GM19351 (cell line): ENCODE data around the gene PIK3R3.
"Not testable (repeated sequence)": the region's sequence is repeated elsewhere in the genome, so short reads cannot be mapped to it uniquely, and the experiment has no call there.

ENCODE experiments used
- ATAC-seq: cut with Tn5 transposase; IDR thresholded peaks from one replicate; pipeline ENCODE4 v1.9.1; 2021; ENCODE audit warnings: mild to moderate bottlenecking, moderate library complexity; ENCODE audit not compliant: unreplicated experiment

The PIK3R3 gene

DNA sequence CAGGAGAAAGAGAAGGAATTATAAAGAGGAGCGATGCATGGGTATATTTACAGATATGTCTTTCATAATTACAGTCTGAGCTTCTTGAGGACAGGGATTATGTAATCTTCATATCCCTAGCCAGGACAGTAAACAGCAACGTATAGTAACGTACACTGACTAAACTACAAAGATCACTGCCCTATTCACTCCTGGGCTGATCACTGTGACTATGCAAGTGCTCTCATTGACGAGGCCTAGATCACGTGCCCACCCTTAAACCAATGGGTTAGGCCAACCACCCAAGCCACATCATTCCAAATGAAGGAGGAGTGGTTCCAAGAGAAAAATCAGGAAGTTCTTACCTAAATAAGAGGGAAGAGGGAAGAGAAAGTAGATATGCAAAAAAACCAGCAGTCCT lies 18.5 kb downstream of the PIK3R3 start:
- no peak for ATAC-seq

DNA sequence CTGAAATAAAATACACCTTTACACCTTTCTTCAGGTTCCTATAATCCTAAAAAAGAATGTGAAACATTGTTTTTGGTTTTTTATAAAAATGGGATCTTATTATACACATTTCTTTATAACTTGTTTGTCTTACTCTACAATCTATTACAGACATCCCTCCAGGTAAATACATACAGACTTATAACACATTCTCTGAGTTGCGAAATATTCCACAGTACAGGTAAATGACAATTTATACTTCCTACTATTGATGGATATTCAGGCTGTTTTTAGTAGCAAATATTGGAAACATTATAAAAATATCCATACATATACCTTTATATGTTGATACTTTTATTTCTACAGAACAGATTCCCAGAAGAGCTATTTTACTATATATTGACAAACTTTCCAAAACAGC lies 20.3 kb downstream of the PIK3R3 start:
- ATAC-seq = no peak

DNA sequence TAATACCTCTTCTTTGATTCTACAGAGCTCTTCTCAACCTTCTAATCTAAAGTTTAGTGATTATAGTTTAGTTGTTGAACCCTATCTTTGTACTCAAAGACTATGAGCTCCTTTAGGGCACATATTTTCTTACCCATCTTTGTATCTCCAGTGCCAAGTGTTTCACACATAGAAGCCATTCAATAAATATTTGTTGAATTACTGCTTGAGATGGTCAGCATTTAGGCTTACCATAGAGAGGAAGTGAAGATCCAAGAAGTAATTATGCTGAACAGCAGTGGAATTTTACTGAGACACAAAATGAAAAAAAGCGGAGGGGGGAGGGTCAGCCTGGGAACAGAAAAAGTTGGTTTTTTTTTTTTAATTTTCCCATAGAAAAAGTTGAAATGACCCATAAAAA lies 21.9 kb downstream of the PIK3R3 start:
- ATAC-seq = no peak

DNA sequence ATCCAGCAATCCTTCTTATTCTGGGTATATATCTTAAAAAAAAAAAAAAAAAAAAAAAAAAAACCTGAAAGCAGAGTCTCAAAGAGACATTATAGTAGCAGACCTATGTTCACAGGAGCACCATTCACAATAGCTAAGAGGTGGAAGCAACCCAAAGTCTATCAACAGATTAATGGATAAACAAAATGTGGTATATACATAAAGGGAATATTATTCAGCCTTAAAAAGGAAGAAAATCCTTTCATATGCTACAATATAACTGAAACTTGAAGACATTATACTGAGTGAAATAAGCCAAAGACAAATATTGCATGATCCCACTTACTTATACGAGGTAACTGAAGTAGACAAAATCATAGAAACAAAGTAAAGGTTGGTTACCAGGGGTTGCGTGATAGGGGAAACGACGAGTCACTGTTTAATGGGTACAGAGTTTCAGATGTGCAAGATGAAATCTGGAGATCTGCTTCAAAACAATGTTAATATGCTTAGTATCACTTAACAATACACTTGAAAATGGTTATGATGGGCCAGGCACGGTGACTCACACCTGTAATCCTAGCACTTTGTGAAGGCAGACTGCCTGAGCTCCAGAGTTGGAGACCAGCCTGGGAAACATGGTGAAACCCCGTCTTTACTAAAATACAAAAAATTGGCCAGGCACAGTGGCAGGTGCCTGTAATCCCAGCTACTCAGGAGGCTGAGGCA lies 29.5 kb downstream of the PIK3R3 start:
- no peak for ATAC-seq

DNA sequence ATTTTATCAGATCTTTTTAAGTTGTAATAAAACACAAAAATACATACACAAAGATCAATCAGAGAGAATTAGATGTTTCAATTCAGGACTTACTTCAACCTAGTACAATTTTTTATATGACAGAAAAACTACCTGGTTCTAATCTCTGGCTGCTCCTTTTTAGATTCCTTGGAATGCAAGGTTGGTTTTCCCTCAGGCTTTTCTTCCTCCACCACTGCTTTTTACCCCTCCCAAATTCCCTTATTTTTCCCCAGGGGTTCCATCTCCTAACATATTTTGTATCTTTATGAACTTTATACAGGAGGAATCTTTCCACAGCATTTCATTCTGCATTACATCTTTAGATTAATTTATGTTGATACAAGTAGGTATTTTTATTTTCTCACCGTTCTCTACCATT lies 33.2 kb downstream of the PIK3R3 start:
- no peak for ATAC-seq

DNA sequence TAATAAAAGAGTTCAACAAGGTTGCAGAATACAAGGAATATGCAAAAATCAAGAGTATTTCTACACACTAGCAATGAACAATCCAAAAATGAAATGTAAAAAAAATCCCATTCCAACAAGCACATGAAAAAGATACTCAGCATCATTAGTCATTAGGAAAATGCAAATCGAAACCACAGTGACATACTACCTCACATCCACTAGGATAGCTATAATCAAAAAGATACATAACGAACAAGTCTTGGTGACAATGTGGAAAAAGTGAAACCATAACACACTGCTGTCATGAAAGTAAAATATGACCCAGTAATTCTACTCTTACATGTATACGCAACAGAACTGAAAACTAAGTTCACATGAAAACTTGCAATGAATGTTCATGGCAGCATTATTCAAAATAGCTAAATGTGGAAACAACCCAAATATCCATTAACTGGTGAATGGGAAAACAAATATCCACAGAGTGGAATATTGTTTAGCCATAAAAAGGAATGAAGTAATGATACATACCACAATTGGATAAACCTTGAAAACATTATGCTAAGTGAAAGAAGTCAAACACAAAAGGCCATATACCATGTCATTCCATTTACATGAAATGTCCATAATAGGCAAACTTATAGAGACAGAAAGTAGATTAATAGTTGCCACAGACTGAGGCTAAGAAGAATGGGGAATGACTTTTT lies 34.3 kb downstream of the PIK3R3 start:
- no peak for ATAC-seq

DNA sequence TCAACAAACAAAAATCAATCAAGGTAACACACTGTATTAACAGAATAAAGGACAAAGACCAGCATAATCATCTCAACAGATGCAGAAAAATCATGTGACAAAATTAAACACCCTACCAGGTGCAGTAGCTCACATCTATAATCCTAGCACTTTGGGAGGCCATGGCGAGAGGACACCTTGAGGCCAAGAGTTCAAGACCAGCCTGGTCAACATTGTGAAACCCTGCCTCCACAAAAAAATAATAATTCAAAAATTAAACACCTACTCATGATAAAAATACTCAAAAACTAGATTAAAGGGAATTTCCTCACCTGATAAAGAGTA lies 35.3 kb downstream of the PIK3R3 start:
- no peak for ATAC-seq

DNA sequence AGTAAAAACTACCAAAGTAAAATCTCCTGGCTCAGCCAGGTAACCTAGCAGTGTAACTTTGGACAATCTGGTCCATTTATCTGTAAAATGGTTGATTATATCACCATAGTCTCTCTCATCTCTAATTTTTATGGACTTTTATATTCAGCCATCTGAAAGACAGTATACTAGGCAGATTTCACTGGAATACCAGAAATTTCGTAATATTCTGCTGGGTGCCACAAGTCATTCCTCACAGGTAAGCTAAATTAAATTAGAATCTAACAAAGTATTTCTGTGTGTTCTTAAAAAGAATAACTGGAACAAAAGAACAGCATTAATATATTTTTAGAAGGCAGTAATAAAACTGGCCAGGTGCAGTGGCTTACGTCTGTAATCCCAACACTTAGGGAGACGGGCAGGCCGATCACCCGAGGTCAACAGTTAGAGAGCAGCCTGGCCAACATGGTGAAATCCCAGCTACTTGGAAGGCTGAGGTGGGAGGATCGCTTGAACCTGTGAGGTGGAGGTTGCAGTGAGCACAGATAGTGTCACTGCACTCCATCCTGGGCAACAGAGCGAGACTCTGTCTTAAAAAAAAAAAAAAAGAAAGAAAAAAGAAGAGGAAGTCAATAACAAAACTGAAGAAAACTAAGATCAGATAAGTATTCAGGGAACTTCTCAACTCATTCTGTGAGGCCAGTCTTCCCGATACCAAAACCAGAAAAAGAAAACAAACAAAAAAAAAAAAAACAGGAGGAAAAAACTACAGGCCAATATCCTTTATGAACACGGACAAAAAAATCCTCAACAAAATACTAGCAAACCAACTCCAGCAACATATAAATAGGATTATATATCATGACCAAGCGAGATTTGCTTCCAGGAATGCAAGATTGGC lies 35.9 kb downstream of the PIK3R3 start:
- ATAC-seq = no peak

DNA sequence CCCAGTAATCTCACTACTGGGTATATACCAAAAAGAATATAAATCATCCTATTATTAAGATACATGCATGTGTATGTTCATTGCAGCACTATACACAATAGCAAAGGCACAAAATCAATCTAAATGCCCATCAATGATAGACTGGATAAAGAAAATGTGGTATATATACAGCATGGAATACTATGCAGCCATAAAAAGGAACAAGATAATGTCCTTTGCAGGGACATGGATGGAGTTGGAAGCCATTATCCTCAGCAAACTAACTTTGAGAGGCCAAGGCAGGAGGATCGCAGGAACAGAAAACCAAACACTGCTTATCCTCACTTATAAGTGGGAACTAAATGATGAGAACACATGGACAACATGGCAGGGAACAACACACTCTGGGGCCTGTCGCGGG lies 37.3 kb downstream of the PIK3R3 start:
- not testable (repeated sequence) for ATAC-seq

DNA sequence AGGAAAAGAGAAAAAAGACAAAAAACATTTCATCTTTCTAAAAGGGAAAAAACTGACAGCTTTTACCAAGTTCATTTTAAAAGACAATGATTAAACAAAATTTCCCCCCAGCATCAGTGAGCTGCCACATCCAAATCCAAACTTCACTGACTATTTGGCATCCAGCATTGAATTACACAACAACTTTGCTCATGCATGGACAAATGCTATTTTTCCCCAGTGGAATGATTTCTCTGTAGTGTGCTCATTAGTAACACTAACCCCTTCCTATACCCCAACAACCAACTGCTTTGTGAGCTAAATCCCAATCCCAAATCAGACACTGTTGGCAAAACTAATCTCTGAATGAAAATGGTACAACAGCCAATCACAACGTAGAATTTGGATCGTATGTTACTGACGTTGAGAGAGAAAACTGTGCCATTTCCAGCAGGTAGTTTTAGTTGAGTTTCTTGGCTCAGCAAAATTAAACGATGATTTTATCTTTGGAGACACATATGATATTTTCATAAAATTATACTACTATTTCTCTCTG lies 37.9 kb downstream of the PIK3R3 start:
- ATAC-seq = no peak

DNA sequence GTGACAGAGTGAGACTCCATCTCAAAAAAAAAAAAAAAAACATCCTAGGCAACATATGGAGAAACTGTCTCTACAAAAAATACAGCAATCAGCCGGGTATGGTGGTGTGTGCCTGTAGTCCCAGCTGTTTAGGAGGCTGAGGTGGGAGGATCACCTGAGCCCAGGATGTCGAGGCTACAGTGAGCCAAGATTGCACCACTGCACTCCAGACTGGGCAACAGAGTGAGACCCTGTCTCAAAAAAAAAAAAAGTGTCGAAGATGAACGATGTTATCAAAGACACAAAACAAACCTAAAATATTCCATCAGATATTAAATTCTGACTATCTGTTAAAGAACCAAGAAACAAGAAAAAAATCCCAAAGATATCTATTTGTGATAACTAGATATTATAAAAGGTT lies 38.6 kb downstream of the PIK3R3 start:
- ATAC-seq = not testable (repeated sequence)

DNA sequence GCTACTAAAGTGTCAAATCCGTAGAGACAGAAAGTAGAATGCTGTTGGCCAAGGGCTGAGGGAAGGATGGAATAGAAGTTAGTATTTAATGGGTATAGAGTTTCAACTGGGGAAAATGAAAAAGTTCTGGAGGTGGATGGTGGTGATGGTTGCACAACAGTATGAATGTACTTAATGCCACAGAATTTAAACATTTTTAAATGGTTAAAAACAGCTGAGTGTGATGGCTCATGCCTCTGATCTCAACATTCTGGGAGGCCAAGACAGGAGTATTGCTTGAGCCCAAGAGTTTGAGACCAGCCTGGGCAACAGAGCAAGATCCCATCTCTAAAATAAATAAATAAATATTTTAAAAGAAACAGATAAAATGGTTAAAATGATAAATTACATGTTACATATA lies 44.5 kb downstream of the PIK3R3 start:
- ATAC-seq = no peak

DNA sequence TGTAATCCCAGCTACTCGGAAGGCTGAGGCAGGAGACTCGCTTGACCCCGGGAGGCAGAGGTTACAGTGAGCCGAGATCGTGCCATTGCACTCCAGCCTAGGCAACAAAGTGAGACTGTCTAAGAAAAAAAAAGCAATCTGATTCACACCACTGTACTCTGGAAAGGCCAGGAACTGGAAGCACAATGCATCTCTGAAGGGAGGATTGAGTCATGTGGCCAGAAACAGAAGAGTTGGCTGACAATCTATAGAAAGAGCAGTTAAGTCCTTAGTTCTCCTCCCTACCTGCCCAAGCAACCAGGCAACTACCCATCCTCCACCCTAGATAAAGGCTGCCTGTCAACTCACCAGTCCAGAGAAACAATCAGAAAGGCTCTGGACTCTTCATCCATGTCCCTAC lies 45.9 kb downstream of the PIK3R3 start:
- no peak for ATAC-seq

DNA sequence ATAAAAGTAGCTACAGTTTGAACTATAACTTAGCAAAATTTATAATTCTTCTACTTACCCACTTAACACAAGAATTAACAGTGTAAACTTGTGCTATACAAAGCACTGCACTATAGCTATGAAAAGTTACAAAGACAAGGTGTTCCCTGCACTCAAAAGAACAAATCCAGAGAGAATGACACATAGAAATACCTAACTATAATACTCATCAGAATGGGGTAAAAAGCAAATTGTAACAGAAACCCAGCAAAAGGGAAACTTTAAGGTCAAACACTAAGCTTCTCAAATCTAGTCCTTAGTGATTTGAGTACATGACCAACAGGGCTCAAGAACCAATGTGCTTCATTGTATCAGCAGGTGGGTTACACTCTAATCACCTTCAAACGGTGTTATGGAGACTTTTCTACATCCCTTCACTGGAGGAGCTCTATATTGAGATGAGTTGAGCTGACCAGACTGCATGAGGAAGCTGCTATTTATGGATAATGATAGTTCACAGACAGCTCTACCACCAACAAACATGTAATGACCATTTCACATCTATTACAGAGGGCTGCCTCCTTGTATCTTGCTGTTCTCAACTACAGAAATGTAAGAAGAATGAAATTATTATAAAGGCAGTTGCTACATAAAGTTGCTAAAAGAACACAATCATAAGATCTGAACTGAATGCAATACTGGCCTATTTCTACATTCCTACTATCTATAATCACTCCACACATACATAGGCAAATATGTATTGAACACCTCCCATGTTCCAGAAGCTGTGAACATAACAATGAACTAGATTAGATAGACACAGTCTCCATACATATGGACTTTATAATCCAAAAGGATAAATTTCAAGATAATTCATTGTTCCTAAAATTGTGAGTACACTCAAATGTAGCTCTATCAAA lies 47.6 kb downstream of the PIK3R3 start:
- no peak for ATAC-seq

DNA sequence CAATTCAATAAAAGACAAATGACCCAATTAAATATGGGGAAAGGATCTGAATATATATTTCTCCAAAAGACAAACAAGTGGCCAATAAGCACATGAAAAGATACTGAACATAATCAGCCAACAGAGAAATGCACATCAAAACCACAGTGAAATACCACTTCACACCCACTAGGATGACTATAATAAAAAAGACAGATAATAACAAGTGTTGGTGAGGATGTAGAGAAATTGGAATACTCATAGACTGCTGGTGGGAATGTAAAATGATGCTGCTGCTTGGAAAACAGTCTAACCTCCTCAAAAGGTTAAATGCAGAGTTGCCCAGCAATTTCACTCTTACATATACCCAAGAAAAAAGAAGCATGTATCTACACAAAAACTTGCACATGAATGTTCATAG lies 48.9 kb downstream of the PIK3R3 start:
- ATAC-seq = no peak

DNA sequence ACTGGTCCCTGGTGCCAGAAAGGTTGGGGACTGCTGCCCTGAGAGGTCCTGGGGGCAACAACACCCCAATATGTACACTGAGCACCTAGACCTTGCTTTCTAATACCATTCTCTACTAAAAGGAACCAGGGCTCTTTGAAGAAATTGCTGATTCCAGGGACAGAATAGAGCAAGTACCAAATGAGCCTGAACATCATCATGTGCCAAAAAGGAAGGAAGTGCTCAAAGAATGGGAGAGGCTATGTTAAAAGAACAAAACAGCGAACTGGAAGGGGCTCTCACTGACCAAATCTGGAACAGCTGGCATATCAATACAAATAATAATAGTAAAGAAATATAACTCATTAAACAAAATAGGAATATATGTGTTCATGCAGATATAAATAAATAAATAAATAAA lies 50.8 kb downstream of the PIK3R3 start:
- ATAC-seq = no peak

DNA sequence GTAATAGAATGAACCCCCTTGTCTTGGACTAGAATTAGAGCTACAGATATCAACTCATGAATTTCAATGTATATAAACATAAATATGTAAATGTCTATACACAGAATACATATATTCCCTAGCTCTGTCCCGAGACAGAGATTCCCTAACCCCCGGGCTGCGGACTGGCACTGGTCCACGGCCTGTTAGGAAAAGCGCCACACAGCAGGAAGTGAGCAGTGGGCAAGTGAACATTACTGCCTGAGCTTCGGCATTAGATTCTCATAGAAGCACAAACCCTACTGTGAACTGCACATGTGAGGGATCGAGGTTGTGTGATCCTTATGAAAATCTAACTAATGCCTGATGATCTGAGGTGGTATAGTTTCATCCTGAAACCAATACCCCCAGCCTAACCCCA lies 51.2 kb downstream of the PIK3R3 start:
- ATAC-seq = no peak

DNA sequence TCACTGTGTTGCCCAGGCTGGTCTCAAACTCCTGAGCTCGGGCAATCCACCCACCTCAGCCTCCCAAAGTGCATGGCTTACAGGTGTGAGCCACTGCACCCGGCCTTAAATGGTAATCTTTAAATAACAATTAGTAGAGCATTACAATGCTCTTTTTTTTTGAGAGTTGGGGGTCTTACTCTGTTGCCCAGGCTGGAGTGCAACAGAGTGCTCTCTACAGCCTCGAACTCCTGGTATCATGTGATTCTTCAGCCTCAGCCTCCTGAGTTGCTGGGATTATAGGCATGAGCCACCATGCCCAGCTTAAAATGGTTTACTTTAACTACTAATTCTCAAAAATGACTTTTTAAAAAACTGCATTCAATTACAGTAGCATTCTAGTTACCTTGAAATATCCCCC lies 52.2 kb downstream of the PIK3R3 start:
- no peak for ATAC-seq

DNA sequence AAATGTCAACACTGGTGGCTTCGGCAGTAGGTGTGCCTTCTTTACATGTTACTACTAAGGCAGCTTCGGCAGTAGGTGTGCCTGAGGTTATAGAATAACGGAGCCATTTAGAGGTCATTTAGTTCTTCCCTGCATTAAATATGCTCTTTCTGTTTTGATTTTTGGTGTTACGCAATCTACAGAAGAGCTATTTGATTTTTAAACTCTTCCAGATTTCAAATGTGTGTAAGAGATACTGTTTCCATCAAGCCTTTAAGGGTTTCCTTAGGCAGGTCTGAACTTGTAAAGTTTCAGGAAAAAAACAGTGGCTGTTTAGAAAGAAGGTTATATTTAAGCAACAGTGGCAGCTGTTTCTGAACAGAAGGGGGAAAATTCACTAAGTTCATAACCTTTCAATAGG lies 54.8 kb downstream of the PIK3R3 start:
- ATAC-seq = no peak

DNA sequence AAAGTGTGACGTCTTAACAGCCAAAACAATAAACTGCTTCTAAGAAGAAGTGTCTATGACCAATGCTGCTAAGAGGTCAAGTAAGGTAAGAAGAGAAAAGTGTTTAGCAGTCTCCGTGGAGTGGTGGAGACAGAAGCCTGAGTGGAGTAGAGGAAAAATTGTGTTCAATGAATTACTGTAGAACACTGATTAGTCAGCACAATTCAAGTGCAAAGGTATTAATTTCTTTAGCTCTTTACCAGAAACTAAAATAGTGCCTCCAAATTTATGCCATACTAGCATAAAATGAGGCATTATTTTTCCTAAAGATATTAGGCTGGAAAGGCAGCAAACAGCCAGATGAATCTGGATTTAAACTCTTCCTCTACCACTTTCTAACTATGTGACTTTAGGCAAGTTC lies 56.1 kb downstream of the PIK3R3 start:
- ATAC-seq = no peak

DNA sequence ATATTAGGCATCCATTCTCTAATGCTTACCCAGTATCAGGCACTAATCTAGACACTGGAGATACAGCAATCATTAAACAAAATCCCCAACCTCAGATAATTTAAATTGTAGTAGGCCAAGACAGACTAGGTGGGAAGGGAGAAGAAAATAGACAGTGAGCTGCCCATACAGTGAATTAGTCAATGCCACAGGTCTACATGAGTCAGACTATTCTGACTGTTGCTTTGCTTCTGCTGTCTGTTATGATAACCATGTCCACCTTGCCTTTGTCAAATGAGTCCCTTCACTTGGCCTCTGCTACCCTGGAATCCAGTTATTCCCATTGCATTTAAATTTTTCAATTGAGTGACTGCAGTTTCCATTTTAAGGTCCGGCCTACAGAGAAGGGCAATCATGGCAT lies 59.5 kb downstream of the PIK3R3 start:
- ATAC-seq = no peak
